A673 (cell line): Measurements from ENCODE around the gene TRAPPC10.

Source experiments
- CTCF ChIP-seq: fragments of 300-800, 200-600 bp; sonication (generic); conservative IDR thresholded peaks from 2 replicates; pipeline ENCODE4 v1.5.1; 2017; ENCODE audit warnings: low read depth, mild to moderate bottlenecking, antibody characterized with exemption, low read length, moderate library complexity, mixed read lengths
- EZH2 ChIP-seq: fragments of 200-600 bp; sonication (generic); IDR thresholded peaks from 2 replicates; pipeline ENCODE4 v1.6.1; 2017; ENCODE audit warnings: borderline replicate concordance, low read depth, mild to moderate bottlenecking, mixed read lengths, antibody characterized with exemption, low read length; ENCODE audit not compliant: poor library complexity, severe bottlenecking

- TF ChIP-seq CTCF (no peak), EZH2 (no peak)
These were observed 81.7 kb downstream of the TRAPPC10 start for GRCh38 chr21:44093761-44094160.
